HT1080 (cell line): ENCODE results near the gene BHLHE23. TPM values are rescaled to one million over a fixed set of nuclear protein-coding genes. Genes with fewer than 3 reads are reported as not detected.

ENCODE experiments used
- DNase-seq: peaks from one replicate; pipeline ENCODE4 v3.0.0-alpha.2; 2015; ENCODE audit warnings: low read depth
- total RNA-seq: library from RNA; depleted of rRNA; stranded (reverse); fragments of >200 nt; shearing (Covaris generic); gene quantifications from 2 replicates; pipeline ENCODE4 v1.2.3, GENCODE V29; 2014

BHLHE23 gene
- total RNA-seq, 1 experiment from 2014 or later, result not detected

DNA sequence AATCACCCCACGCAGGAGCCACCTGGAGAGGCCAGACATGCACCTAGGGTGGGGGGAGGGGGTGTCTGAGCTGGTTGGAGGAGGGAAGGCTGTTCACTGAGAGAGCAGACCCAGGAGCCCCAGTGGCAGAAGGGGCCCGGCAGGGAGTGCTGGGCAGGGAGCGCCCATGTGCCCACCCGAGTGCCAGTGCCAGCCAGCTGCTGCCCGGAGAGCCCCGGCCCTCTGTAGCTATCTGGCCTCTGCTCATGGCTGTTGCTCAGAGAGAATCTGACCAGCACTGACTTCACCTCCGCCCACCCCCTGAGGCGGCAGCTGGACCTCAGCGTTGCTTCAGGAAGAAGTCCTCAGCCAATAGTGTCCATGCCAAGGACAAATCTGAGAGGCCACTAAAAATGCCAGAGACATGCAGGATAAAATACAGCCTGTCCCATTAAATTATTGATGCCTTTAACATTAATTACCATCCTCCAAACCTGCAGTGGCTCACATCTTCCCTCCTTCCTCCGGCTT lies 31.5 kb downstream of the BHLHE23 start:
- no peak for DNase-seq

DNA sequence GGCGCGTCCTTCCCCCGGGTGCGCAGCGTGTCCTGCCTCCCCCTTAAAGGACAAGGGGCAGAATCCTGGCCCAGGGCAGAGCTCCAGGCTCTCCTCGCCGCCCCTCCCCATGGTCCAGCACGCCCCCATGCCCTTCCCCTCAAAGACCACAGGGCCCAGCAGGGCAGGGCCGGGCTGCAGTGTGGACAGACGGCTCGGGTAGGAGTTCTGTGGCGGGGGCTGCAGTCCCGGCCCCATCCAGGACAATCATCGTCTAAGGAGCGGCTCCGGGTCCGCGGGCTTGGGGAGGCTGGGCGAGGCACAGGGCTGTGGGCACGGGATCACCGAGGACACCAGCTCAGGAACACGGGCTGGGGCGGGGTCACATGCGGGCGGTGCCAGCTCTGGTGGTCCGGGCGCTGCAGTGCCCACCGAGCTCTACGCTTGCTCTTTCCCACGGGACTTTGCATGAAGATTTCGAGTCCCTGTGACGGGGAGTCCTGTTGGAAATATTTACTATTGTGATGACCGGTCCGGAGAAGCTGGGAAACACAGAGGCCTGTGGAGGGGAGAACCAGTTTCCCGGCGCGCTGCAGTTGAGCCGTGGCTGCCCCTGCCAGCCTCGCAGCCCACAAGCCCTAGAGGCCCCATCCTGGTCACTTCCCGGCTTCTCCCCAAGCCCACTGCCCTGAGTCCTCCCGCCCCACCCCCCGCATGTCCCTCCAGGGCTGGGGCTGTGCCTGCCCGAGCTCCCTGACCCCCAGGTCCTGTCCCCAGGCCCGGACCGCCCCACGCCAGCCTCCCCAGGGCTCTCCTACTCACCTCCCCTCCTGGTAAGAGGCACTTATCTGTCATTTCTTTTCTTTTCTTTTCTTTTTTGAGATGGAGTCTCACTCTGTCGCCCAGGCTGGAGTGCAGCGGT lies 33.7 kb downstream of the BHLHE23 start:
- no peak for DNase-seq

DNA sequence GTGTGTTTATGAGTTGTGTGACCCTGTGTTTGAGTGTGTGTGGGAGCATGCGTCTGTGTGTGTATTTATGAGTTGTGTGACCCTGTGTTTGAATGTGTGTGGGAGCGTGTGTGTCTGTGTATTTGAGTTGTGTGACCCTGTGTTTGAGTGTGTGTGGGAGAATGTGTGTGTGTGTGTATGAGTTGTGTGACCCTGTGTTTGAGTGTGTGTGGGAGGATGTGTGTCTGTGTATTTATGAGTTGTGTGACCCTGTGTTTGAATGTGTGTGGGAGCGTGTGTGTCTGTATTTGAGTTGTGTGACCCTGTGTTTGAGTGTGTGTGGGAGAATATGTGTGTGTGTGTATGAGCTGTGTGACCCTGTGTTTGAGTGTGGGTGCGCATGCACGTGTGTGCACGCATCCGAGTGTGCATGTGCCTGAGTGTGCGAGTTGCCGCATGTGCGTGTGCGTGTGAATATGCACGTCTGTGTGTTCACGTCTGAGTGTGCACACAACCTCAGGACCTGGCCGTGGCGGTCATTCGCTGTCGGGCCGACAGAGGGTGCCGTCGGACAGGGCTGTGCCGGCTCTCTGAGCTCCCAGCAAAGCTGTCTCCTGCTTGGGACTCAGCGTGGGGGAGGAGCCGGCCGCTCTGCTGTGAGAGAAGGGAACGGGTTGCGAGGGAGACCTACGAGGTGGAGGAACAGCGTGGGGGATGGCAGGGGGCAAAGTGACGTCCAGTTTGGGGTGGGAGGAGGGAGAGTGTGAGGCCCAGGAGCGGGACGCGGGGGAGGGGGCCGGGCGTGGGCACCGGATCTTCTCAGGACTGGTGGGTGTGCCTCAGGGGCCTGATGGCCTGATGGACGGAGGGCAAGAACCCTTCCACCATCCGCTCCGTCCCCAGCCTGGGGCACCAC lies 34.6 kb downstream of the BHLHE23 start:
- peak; percentile 63 for DNase-seq

DNA sequence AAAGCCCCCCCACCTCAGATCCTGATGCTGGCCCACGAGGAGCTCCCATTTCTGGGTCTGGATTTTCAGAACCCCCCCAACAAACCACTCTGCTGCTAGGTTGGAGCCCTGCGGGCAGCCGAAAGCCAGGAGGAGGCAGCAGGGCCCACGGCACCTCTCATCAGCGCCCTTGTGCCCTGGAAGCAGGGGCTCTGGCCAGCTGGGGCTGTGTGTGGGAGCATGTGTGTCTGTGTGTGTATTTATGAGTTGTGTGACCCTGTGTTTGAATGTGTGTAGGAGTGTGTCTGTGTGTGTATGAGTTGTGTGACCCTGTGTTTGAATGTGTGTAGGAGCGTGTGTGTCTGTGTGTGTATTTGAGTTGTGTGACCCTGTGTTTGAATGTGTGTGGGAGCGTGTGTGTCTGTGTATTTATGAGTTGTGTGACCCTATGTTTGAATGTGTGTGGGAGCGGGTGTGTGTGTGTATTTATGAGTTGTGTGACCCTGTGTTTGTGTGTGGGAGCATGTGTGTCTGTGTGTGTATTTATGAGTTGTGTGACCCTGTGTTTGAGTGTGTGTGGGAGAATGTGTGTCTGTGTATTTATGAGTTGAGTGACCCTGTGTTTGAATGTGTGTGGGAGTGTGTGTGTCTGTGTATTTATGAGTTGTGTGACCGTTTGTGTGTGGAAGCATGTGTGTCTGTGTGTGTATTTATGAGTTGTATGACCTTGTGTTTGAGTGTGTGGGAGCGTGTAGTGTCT lies 35.4 kb downstream of the BHLHE23 start:
- no peak for DNase-seq

DNA sequence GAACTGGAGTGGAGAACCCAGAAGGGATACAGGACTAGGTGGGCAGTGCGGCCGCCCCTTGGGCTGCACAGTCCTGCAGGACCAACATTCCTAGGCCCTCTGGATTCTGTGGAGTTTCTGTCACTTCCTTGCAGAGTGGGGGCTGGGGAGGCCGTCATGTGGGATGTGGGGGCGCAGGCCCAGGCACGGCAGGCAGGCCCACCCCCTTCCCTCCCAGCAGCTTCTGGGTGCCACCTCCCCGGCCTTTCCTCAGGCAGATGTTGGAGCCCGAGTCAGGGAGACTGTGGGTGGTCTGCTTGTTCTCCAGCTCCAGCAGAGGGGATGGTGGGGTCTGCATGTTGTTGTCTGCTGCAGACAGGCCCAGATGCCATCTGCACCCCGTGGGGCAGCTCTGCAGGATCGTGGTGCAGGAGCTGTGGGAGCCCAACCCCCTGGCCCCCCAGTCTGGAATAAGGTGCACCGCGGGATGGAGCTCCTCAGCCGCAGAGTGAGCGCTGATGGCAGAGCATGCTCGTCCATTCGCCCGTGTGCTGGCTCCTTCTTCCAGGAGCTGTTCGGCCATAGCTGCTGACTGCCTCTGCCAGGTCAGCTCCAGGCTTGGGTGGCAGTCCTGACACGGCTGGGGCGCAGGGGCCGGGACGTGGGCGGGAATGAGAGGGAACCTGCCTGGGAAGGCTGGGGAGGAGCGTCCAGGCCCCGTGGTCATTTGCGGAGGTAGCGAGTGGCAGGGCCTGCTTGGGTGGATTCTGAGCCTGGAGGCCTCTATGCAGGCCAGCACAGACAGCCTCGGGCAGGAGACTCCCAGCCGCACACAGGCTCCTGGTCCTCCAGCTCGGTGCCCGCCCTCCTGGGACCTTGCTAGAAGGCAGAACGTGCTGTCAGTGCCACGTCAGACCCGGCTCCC lies 36.2 kb downstream of the BHLHE23 start:
- DNase-seq, result no peak

- DNase-seq, result no peak
Observed at GRCh38 chr20:62969939-62970306, 36.8 kb downstream of the BHLHE23 start.

DNA sequence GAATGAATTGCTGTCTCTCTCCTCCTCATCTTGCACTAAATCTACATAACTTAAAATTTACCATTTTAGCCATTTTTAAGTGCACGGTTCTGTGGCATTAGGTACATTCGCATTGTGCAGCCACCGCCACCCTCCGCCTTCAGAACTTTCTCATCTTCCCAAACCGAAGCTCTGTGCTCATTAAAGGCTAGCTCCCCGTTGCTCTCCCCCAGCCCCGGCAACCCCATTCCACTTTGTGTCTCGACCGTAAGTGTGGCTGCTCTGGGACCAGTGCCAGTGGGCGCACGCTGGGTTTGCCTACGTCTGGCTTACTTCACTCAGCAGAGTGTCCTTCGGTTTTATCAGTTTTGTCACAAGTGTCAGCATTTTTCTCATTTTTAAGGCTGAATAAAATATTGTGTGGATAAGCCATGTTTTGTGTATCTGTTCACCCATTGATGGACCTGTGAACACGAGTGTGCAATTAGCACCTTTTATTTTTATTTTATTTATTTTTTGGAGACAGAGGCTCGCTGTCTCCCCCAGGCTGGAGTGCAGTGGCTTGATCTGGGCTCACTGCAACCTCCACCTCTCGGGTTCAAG lies 37.5 kb downstream of the BHLHE23 start:
- DNase-seq, result no peak

DNA sequence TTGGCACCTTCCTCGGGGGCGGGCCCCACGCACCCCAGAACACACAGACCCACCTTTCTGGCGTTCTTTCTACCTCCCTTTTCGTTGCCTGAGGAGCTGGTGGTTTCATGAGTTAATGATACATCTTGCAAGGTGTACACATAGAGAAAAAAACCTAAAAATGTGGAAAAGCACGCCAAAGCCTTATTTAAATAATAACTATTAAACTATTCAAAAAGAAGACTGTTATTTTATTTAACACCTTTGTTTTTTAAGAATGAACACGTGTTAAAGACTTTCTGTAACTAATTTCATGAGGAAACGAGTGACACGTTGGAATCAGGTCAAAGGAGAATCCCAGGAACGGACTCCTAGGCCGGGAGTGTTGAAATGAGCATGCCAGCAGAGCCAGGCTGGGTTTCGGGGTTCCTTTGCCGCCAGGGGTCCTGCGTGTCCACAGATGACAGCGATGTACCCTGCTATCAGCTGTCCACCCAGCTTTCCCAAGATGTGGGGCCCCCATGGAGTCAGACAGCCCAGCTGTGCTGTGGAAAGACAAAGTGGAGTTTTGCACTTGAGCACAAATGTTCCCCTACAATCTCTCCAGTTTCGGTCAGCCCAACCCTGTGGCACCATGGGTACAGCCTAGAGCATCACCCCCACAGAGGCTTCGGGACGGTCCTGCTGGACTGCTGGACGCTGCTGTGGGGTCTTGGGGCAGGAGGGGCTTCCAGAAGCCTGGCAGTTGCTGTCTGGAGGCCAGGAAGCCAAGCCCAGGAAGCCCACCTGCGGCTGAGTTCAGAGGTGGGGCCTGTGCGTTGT lies 38.2 kb downstream of the BHLHE23 start:
- no peak for DNase-seq

DNA sequence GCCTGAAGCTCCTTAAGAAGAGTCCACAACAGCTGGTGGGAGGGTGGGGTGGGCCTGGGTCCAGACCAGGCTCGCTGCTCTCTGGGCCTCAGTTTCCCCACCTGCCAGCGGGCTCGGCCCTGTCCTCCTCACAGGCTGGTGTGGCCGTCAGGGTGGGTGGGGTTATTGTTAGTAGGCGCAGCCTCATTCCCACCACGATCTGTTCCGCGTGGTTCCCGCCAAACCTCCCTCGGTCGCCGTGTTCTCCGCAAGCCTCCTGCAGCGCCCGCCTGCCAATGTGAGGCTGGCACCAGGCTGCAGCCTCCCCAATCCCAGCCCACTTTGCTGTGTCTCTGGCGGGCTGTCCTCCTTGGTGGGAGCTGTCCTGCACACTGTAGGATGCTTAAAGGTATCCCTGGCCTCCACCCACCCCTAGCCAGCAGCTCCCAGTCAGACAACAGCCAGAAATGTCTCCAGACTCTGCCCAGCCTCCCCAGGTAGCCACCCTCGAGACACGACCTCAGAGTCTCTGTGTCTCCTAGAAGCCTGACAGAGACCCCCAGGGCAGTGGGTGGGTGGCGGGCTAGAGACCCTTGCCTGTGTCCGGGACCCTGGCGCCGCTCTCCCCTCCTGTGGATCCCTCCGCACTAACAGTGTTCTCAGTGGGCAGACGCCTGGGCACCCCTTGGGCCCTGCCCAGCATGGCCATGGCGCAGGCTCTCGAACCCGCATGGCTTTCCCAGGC lies 39.0 kb downstream of the BHLHE23 start:
- no peak for DNase-seq

- DNase-seq, result no peak
Observed at GRCh38 chr20:62967149-62967501, 39.6 kb downstream of the BHLHE23 start.

DNA sequence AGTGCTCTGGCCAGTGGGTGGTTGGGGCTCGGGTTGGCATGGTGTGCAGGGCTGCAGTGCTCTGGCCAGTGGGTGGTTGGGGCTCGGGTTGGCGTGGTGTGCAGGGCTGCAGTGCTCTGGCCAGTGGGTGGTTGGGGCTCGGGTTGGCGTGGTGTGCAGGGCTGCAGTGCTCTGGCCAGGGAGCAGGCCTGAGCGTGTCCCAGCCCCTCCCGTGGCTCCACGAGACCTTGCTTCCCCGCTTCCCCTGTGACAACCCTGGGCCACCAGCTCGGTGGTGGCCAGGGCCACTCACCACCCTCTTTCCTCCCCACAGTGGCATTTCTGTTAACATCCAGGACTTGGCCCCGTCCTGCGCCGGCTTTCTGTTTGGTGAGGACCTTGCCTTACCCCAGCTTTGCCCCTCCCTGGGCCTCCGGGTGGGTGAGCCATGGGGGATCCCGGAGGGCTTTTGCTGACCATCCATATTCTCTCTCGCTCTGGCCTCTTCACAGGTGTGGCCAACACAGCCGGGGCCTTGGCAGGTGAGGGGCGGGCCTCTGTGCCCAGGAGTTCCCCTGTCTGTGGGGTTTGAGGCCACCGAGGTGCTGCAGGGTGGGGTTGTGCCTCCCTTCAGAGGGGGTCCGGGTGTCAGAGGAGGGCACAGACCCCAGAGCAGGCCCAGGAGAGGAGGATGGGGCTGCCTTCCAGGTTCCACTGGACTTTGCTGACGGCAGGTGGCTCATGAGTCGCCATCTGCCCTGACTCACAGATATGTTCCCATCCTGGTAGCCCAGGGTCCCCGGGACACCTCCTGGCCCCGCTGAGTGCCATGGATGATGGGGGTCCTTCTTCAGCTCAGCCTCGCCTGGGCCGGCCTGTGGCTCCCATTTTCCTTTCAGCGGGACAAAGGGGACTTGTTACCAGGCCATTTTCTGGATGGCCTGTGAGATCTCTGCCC lies 40.3 kb downstream of the BHLHE23 start:
- DNase-seq, result no peak

DNA sequence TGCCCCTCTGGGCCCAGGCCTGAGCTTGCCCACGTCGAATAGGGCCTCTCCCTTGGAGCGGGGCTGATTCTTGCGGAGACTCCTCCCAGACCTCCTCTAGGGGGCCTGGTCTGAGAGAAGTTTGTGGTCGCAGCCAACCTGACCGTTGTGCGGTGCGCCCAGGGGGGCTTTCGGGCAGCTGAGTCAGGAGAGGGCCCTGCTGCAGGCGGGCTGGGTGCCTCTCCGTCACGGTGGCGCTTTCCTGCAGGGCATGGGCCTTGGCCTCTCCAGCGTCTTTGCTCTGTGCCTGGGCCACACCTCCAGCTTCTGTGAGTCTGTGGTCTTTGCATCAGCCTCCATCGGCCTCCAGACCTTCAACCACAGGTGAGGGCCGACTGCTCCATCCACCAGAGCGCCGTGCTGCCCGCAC lies 41.4 kb downstream of the BHLHE23 start:
- DNase-seq, result no peak

- no peak for DNase-seq
Observed at GRCh38 chr20:62964700-62965099, 42.1 kb downstream of the BHLHE23 start.

DNA sequence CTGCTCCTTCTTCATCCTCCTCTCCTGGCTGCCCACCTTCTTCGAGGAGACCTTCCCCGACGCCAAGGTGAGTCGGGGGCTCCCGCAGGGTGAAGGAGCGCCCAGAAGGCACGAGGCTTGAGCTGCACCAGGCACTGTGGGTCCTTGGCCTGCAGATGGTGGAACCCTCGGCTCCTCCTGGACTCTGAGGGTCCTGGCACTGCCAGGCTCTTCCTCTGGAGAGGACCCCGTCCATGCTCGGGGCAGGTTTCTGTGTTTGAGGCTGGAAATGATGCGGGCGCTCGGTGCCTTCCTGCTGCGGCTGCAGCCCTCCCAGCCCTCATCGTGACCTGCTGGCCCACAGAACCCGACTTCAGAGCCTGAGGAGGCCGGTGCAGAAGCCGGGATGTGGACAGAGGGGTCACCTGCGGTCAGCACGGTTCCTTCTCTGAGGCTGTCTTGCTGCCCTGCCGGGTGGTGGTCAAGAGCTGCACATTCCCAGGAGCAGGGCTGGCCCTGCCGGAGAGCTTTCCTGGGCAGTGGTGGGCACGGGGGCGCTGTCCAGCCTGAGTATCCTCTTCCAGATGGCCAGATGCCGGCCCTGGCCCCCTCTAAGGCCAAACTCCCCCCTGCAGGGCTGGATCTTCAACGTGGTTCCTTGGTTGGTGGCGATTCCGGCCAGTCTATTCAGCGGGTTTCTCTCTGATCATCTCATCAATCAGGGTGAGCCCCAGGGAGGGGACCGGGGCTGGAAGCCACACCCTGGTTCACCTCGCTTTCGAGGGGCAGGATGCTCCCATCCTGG lies 43.0 kb downstream of the BHLHE23 start:
- DNase-seq, result no peak

DNA sequence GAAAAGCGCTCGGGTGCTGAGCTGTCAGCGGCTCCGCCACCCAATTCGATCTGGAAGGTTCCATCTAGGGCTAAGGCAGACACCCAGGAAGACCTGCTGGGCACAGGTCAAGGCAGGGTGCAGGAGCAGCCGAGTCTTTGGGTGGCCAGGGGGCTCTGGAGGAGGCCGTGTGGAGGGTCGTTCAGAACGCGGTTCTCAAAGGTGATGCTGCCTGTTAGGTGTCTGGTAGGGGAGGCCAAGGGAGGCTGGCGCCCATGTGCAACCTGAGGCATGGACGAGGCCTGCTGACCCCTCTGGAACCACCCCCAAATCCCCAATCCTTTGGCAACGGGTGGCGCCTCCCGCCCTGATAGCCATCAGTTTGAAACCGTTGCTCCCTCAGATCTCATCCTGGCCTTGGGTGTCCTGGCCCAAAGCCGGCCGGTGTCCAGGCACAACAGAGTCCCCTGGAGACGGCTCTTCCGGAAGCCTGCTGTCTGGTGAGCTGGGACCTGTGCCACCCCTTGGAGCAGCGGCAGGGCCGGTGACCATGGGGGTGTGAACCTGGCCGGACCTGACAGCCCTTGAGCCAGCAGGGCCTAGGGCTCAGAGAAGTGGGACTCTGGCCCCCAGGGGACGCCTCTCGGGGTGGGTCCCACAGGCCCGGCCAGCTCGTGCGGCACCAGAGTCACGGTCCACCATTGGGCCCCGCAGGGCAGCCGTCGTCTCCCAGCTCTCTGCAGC lies 43.7 kb downstream of the BHLHE23 start:
- no peak for DNase-seq
